ENCODE data around the gene LRRC59.
"Not testable (repeated sequence)": the region's sequence is repeated elsewhere in the genome, so short reads cannot be mapped to it uniquely, and the experiment has no call there.

The LRRC59 gene

GRCh38 chr17:50424996-50425681 lies 27.8 kb upstream of the LRRC59 start:
- DNase-seq (ENCODE audit: low spot score), result no peak

- DNase-seq (ENCODE audit: low spot score), result no peak
These were observed 27.1 kb upstream of the LRRC59 start for GRCh38 chr17:50424246-50424995.

DNA sequence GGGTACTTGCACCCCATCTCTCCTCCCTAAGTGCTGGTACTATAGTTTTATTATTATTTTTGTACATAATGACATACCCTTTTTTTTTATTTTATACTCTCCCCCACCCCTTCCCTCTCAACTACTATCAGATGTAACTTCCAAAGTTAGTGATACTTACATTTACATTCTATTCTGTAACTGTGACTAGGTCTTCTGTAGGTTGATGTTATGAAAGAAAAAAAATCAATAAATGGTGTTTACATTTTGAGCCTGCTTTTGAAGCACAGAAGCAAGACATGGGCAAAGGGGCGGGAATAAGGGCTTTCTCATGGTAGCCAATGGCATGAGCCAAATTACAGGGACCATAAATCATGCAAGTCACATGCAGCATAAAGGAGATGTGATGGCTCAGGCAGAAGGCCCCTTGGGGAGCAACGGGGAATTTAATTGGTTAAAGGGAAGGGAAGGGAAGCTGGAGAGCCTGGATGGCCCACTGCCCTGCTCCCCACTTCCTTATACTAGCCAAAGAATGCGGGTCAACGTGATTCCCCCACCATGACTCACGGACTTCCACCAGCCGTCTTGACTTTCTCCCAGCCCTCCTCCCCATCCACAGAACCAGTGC lies 26.3 kb upstream of the LRRC59 start:
- peak; percentile 80 for DNase-seq (ENCODE audit: low spot score)

DNA sequence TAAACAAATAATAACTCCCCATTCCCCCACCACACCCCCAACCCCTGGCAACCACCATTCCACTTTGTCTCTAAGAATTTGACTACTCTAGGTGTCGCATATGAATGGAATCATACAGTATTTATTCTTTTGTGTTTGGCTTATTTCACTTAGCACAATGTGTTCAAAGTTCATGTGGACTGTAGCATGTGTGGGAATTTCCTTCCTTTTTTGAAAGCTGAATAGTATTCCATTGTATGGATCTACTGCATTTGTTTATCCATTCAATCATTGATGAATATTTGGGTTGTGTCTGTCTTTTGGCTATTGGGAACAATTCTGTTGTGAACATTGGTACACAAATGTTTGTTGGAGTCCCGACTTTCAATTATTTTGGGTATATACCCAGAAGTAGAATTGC lies 25.4 kb upstream of the LRRC59 start:
- DNase-seq (ENCODE audit: low spot score), result no peak

- no peak for DNase-seq (ENCODE audit: low spot score)
These were observed 24.2 kb upstream of the LRRC59 start for GRCh38 chr17:50421308-50422051.

GRCh38 chr17:50420419-50421112 lies 23.2 kb upstream of the LRRC59 start:
- DNase-seq (ENCODE audit: low spot score), result peak; percentile 56

DNA sequence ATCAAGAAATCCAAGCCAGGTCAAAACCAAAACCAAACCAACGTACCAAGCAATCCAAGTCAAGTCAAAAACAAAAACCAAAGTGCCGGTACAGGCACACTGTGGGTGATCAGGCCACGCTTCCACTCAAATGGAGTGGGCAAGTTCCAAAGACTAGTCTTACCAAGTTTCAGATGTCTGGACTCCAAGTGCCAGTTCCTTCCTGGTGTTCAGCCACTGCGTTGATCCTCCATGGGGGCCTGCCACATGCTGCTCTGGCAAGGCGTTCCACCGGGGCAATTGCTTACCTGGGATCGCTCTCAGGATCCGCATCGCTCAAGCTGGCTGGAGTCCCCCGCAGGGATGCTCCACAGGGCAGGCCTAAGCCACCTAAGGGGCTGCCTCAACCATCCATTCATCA lies 22.3 kb upstream of the LRRC59 start:
- DNase-seq (ENCODE audit: low spot score), result not testable (repeated sequence)

DNA sequence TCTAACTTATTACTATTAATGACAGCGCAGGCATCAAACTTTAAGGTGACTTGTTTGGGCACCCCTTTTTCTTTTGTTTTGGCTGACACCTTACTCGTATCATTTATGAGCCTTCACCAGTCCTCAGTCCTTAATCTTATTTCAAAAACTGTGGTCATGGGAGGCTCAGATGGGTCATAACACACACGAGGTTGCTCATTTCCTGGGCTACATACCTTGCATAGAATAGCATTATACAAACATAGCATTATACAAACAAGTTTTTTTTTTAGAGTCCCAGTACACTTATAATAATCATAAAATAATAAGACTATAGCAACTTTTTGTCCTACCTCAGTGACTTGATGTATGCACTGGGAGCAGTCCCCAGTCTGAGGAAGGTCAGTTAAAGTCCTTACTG lies 17.5 kb upstream of the LRRC59 start:
- DNase-seq (ENCODE audit: low spot score), result no peak

- no peak for DNase-seq (ENCODE audit: low spot score)
These were observed 14.9 kb upstream of the LRRC59 start for GRCh38 chr17:50412188-50412732.

- DNase-seq (ENCODE audit: low spot score), result no peak
These were observed 10.6 kb upstream of the LRRC59 start for GRCh38 chr17:50407921-50408320.

GRCh38 chr17:50406578-50406977 lies 9.3 kb upstream of the LRRC59 start:
- no peak for DNase-seq (ENCODE audit: low spot score)

- not testable (repeated sequence) for DNase-seq (ENCODE audit: low spot score)
These were observed 8.0 kb upstream of the LRRC59 start for GRCh38 chr17:50405351-50405750.

DNA sequence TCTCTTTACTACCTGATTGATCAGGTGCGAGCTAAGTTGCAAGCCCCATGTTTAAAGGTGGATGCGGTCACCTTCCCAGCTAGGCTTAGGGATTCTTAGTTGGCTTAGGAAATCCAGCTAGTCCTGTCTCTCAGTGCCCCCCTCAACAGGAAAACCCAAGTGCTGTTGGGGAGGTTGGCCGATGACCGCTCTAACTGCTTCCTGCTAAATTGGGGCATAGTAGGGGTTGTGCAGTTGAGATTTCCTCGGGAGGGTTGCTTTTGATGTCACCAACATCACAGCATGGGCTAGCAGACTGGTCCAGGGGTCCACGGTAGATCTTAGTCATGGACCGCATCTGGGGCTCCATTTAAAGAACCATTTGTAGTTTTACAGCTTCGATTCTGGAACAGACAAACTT lies 2.3 kb upstream of the LRRC59 start:
- not testable (repeated sequence) for DNase-seq (ENCODE audit: low spot score)

DNA sequence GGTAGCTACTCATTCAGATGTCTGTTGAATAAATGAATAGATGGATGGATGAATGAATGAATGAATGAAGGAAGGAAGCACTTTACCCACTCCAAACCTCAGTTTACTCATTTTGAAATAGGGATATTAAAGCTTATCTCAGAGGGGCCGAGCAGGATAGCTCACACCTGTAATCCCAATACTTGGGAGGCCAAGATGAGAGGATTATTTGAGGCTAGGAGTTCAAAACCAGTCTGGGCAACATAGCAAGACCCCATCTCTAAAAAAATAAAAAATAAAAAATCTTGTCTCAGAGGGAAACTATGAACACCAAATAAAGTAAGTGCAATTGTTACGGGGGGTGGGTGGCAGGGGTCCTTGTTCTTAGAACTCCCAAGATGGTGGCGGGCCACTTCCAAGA lies 1.3 kb upstream of the LRRC59 start:
- DNase-seq (ENCODE audit: low spot score), result not testable (repeated sequence)

DNA sequence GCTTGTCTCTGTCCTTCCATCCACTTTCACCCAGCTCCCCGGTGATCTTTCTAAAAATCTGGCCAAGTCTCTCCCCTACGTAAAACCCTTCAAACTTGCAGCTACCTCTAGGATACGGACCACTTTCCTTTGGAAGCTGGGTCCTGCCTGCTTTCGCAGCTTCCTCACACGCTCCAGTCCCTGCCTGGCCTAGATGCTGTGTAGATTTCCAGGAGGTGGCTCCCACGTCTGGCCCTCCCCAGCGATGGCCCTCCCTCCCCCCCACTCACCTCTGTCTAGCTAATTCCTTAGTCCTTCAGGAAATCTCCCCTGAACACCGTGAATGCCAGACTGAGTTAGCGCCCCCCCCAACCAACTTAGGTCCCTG lies 579 bp upstream of the LRRC59 start:
- no peak for DNase-seq (ENCODE audit: low spot score)

DNA sequence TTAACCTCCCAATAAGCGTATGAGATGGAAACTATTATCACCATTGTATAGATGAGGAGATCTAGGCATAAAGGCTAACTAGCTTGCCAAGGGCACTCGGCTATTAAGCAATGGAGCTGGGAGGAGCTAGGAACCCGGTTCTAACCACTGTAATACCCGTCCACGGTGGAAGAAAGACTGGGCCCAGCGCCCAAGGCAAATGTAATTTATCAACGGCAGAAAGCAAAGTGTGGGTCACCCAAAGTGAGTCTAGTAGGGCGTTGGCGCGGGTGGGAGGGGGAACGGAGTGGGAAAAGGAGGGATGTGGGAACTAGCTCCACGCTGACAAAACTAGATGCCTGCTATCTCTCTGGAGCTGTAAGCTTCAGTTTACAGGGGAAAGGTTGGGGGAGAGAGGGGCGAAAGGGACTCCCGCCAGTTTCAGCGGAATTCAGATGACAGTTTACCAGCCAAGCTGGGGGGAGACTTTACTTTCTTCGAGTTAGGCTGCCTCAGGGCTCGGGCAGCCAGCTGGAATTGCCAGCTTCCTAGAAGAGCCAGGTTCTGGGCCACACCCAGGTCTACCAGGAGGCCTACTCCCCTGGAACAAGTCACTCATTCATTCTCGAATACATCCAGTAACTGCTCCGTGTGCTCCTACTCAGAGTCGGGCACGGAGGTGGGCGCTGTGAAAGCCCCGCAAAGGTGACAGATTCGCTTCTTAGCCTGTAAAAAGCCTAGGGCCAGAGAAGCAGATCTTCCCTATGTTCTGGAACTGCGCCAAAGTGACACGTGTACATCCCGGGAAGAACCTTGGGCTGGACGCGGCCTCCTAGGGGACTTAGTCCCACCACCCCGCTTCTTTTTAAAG lies 837 bp downstream of the LRRC59 start:
- DNase-seq (ENCODE audit: low spot score), result peak; percentile 76

GRCh38 chr17:50394711-50395110 lies 2.6 kb downstream of the LRRC59 start:
- no peak for DNase-seq (ENCODE audit: low spot score)

GRCh38 chr17:50393700-50394099 lies 3.6 kb downstream of the LRRC59 start:
- DNase-seq (ENCODE audit: low spot score), result no peak

GRCh38 chr17:50392621-50393020 lies 4.7 kb downstream of the LRRC59 start:
- DNase-seq (ENCODE audit: low spot score), result no peak

GRCh38 chr17:50389534-50389933 lies 7.8 kb downstream of the LRRC59 start:
- no peak for DNase-seq (ENCODE audit: low spot score)

- no peak for DNase-seq (ENCODE audit: low spot score)
These were observed 8.6 kb downstream of the LRRC59 start for GRCh38 chr17:50388728-50389127.

All from AG20443 (cell line).